Head of caudate nucleus (tissue), 42 donors: ENCODE measurements around the gene PTPN3.
"Not testable (repeated sequence)": the region's sequence is repeated elsewhere in the genome, so short reads cannot be mapped to it uniquely, and the experiment has no call there.

Experiments
- DNase-seq, 42 donors: peaks; one replicate each; pipeline versions ENCODE4 v3.0.0 to v3.0.0-alpha.2; 2020 to 2021; ENCODE audit warnings: mixed read lengths in 7 of 42
- intact Hi-C: fragments of 100-400 bp; cut with DNase I; formaldehyde crosslinking; loops from one replicate; pipeline ENCODE4 v1.15.0; 2022

PTPN3 gene

GRCh38 chr9:109381011-109381729, 116.9 kb downstream of the PTPN3 start:
- no peak for DNase-seq
- intact Hi-C loops, result no loop called here

GRCh38 chr9:109379513-109379912, 118.6 kb downstream of the PTPN3 start:
- intact Hi-C loops, result no loop called here
- no peak for DNase-seq

- intact Hi-C loops, result no loop called here
- no peak for DNase-seq
Observed at GRCh38 chr9:109378316-109378715, 119.8 kb downstream of the PTPN3 start.

- intact Hi-C loops, result no loop called here
- no peak for DNase-seq
Observed at GRCh38 chr9:109372246-109372645, 125.9 kb downstream of the PTPN3 start.

- DNase-seq, result no peak
- intact Hi-C loops, result no loop called here
Observed at GRCh38 chr9:109371374-109371773, 126.7 kb downstream of the PTPN3 start.

- DNase-seq, result no peak
- intact Hi-C loops, result no loop called here
Observed at GRCh38 chr9:109369285-109369684, 128.8 kb downstream of the PTPN3 start.

- intact Hi-C loops, result no loop called here
- DNase-seq, result no peak
Observed at GRCh38 chr9:109360771-109361170, 137.3 kb downstream of the PTPN3 start.

GRCh38 chr9:109358968-109359603, 139.0 kb downstream of the PTPN3 start:
- DNase-seq, intact Hi-C loops: not testable (repeated sequence)

GRCh38 chr9:109355564-109356297, 142.4 kb downstream of the PTPN3 start:
- DNase-seq, result peak in 12 of 42 donors; percentile 3 to 43 (median 16)

GRCh38 chr9:109354190-109354589, 143.9 kb downstream of the PTPN3 start:
- intact Hi-C loops, result no loop called here
- no peak for DNase-seq

More at GRCh38 chr9:109355564-109356297, 142.4 kb downstream of the PTPN3 start:
- intact Hi-C loops, result no loop called here

- DNase-seq, result no peak
- intact Hi-C loops, result no loop called here
Observed at GRCh38 chr9:109351032-109351431, 147.1 kb downstream of the PTPN3 start.

- DNase-seq, result peak in 7 of 42 donors; percentile 8 to 44 (median 17)
- intact Hi-C loops, result no loop called here
Observed at GRCh38 chr9:109349421-109349846, 148.7 kb downstream of the PTPN3 start.

- DNase-seq, result no peak
- intact Hi-C loops, result no loop called here
Observed at GRCh38 chr9:109346904-109347303, 151.2 kb downstream of the PTPN3 start.

- no peak for DNase-seq
- intact Hi-C loops, result no loop called here
Observed at GRCh38 chr9:109344866-109345265, 153.2 kb downstream of the PTPN3 start.

- DNase-seq, result no peak
- intact Hi-C loops, result no loop called here
Observed at GRCh38 chr9:109342878-109343277, 155.2 kb downstream of the PTPN3 start.

- DNase-seq, result no peak
- intact Hi-C loops, result no loop called here
Observed at GRCh38 chr9:109341561-109341960, 156.5 kb downstream of the PTPN3 start.

- intact Hi-C loops, DNase-seq: not testable (repeated sequence)
Observed at GRCh38 chr9:109340979-109341378, 157.1 kb downstream of the PTPN3 start.

- intact Hi-C loops, result no loop called here
- DNase-seq, result no peak
Observed at GRCh38 chr9:109336409-109336808, 161.7 kb downstream of the PTPN3 start.

- intact Hi-C loops, result no loop called here
- no peak for DNase-seq
Observed at GRCh38 chr9:109335929-109336328, 162.2 kb downstream of the PTPN3 start.

GRCh38 chr9:109335121-109335520, 163.0 kb downstream of the PTPN3 start:
- no peak for DNase-seq
- intact Hi-C loops, result no loop called here
